ENCODE results near the gene PTPRR. TPM values are rescaled to one million over a fixed set of nuclear protein-coding genes. Genes with fewer than 3 reads are reported as not detected.

Gene PTPRR, protein sequence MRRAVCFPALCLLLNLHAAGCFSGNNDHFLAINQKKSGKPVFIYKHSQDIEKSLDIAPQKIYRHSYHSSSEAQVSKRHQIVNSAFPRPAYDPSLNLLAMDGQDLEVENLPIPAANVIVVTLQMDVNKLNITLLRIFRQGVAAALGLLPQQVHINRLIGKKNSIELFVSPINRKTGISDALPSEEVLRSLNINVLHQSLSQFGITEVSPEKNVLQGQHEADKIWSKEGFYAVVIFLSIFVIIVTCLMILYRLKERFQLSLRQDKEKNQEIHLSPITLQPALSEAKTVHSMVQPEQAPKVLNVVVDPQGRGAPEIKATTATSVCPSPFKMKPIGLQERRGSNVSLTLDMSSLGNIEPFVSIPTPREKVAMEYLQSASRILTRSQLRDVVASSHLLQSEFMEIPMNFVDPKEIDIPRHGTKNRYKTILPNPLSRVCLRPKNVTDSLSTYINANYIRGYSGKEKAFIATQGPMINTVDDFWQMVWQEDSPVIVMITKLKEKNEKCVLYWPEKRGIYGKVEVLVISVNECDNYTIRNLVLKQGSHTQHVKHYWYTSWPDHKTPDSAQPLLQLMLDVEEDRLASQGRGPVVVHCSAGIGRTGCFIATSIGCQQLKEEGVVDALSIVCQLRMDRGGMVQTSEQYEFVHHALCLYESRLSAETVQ
- total RNA-seq, result not detected in 2 replicates

DNA sequence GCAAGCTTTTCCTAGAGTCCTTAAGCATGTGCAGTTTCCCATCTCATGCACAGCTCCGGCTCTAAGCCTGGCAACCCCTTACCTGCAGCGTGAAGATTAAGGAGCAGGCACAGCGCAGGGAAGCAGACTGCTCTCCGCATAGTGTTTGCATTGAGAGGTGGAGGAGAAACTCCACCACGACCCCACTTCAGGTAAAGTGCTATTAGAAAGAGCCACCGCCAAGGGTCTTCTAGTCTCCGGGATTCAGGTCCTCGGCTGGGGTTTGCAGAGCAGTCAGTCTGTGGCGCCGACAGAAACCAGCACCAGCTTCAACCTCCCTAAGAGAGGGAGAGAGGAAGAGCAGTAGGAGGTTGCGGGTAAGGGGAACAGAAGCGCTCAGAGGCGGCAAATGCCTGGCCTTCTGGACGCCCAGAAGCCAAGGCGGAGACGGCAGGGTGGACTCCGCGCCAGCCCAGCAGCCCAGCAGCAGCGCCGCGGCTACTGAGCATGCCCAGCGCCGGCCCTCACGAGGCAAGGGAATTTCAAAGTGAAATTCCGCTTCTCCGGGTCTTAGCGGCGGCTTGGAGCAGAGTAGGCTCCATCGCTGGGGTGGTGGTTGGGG is at the start of gene PTPRR:
PTPRR (minus strand) TSS at position 488 of the 601 bp plus-strand sequence; CDS start at position 140, 348 bp downstream.
- intact Hi-C loops (cut with micrococcal nuclease), result no loop called here

DNA sequence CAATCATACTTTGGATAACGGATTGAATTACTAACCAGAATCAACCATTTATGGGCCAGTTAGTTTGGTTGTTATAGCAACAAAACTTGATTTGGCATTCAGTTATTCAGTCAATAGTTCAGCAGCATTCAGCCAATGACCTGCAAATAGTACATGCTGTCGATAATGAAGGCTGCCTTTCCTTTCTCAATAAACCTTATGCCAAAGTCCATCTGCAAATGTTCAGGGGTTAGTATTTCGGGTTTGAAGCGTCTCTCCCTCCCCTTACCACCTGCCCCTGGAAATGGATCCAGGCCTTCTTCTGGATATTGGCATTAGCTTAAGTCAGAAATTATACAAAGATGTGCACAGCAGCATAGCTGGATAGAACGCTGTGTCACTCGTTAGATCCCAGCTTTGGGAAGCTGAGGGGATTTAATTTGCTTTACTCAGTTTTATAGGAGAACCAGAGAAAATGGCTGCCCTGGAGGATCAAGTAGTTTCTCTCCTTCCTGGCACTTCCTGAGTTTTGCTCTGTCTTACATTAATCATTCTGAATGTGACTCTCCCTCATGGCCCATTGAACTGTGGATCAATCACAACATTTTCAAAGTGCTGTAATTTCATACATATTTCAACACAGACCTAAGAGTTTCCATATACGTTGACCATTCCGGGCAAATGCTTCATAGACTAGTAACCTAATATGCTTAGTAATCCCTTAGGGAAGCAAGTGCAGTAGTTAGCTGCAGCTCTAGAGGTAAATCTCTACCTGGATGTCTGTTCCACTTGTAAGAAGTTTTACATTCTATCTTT is 46.7 kb upstream of the PTPRR start:
- intact Hi-C loops (cut with micrococcal nuclease), result no loop called here

DNA sequence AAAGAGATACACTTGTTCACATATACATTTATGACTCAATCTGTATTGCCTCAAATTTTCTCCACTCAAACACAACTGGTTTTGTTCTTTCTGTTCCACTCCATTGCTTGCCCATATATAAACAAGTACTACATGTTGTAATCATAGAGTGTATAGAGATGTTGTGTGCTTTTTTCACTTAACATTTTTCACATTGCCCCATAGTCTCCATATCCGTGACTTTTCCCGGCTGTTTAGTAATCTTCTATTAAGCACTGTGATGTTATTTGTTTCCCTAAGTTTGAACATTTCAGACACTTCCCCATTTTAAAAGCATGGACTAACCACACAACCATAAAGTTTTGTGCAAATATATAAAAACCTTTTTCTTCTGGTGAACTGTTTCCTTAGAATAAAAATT is 45.5 kb upstream of the PTPRR start:
- intact Hi-C loops (cut with micrococcal nuclease), result no loop called here

DNA sequence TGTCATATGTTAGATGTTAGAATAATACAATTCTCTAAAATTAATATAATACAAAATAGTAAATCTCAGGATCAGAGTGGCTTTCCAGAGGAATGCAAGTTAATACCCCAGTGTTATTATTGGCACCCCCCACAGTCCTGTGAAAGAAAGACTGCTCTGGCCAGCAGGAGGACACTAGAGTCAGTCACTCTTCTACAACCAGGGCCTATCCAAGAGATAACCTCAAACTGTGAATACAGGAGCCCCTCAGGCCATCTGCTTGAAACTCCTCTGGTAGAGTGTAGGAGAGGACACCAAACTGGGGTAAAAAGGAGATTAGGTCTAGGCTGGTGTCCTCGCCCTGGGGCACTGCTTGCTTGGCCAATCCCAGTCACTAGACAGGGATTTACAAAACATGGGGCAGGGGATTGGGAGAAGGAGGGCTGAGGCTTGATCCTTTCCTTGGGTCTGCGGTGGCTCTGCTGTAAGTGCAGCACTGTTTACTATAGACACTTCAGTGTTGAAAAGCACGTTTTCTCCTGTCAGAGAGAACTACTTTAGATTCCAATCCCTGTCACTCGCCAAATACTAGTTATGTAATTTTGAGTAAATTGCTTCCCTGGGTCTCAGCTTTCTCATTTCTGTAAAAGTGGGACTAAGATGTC is 44.5 kb upstream of the PTPRR start:
- intact Hi-C loops (cut with micrococcal nuclease), result no loop called here

DNA sequence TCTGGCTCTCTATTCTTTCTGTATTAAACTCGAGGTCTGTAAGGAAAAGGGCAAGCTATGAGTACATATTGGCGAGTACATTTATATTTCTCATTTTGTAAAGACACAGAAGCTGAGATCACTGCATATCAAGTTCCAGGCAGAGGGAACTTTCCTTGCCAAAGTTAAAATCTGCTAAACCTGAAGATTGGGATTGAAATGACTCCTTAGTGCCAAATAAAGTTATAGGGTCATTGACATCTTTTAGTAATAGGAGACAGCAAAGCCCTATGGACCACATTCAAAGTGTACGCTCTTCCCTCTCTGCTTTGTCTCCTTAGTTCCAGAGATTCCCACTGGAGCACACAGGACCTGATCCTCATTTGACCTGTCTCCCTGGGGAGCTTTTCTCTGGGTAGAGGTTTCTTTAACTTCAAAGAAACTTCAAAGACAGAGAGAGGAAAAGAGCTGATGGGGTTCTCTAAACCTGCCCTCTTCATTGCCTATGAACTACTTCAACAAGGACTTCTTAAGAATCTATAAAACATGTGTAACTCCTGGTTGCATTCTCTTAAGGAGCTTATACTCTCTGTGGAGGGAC is 42.6 kb upstream of the PTPRR start:
- intact Hi-C loops (cut with micrococcal nuclease), result no loop called here

DNA sequence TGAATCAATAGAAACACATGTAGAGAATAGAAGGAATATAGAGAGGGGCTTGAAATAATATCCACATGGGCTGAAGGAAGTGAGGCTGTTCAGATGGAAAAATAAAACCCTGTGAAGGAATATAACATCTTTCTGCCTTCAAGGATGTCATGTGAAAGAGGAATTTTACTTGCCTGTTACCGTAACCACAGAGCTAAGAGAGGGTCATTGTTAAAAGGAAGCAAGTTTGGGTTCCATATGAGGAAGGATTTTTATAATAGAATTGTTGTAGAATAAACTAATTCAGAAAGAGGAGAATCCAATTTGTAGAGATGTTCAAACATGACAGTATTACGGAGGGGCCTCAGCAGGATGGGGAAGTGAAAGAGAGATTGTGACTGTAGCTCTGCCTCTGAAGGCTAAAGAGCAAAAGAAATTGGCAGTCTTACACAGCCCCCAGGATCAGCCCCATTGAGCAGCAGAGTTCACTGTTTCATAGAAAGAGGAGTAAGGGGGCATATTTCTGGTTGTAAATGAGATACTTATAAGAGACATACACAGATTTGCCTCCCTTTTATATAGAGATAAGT is 41.8 kb upstream of the PTPRR start:
- intact Hi-C loops (cut with micrococcal nuclease), result no loop called here

DNA sequence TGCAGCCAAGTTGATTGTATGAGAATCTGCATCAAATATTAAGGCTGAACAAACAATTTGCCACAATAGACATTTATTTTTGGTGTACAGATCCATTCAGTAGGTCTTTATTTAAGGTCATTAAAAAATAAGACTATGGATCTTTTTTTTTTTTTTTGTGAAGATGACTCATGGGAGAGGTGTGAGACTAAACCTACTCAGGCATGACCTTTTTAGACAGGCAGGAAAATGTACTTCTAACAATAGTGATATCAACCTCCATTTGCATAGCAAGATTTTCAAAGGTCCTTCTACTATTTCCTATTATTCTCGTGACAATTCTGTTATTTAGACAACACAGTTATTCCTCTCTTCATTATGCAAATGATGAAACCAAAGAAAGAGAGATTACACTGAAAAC is 39.9 kb upstream of the PTPRR start:
- intact Hi-C loops (cut with micrococcal nuclease), result no loop called here

DNA sequence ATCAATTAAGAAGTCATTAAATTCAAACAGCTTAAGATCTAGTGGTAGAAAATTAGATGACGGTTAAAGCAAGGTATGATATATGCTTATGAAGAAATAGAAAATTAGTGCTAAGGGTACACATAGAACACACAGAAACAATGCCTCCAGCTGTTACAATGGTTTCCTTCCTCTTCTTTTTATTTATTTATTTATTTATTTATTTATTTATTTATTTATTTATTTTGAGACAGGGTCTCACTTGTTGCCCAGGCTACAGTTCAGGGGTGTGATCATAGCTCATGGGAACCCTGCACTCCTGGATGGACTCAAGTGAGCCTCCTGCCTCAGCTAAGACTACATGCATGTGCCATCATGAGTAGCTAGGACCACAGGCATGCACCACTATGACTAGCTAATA is 34.9 kb upstream of the PTPRR start:
- intact Hi-C loops (cut with micrococcal nuclease), result no loop called here

DNA sequence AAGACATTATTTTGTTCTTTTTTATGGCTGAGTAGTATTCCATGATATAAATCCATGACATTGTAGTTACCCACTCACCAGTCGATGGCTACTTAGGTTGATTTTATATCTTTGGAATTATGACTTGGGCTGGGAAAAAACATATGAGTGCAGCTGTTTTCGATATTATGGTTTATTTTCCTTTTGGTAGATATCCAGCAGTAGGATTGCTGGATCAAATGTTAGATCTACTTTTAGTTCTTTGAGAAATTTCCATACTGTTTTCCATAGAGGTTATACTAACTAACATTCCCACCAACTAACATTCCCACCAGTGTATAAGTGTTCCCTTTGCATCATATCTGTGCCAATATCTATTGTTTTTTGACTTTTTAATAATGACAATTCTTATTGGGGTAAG is 29.9 kb upstream of the PTPRR start:
- intact Hi-C loops (cut with micrococcal nuclease), result no loop called here

DNA sequence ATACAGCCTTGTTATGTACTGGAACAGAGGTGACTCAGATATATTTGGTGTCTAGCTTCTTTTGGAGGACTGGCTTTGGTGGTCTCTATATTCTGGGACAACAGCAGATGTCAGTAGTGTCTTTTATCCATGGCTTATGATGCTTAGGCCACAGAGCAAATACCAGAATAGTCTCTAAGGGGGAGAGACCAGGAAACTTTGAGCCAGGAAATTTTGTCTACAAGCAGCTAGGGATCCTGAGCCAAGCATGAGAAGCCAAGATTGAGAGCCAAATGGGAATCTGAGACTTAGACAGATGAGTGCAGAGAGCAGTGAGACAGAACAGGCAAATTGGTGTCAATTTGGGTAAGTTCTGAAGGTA is 28.4 kb upstream of the PTPRR start:
- intact Hi-C loops (cut with micrococcal nuclease), result no loop called here

DNA sequence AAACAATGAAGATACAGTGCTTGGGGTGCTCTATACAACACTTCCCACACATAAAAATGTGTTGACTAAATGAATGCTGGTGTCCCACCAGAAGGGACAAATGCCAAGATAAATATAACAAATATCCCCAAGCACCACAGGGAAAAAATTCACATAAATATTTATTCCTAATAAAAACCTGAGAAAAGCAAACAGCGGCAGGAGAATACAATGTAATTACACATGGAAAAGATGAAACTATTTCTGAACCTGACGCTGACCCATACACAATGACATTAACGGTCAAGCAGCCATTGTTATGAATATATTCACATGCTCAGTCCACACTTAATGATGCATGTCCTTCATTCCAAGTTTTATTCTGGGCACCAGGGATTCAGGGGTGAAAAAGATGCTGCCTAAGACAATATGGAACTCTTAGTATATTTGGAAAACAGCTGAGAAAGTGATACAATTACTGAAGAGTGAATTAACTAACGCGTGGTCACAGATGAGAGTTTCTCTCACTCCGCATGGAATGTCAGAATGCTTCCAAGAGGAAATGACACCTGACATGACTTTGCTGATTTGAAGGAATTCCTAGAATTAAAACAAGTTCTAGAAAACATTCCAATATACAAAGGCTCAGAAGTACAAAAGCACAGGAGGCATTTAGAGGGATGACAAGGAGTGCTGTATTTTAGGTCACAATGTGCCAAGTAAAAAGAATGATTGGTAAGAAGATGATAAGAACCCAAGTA is 27.9 kb upstream of the PTPRR start:
- intact Hi-C loops (cut with micrococcal nuclease), result no loop called here

DNA sequence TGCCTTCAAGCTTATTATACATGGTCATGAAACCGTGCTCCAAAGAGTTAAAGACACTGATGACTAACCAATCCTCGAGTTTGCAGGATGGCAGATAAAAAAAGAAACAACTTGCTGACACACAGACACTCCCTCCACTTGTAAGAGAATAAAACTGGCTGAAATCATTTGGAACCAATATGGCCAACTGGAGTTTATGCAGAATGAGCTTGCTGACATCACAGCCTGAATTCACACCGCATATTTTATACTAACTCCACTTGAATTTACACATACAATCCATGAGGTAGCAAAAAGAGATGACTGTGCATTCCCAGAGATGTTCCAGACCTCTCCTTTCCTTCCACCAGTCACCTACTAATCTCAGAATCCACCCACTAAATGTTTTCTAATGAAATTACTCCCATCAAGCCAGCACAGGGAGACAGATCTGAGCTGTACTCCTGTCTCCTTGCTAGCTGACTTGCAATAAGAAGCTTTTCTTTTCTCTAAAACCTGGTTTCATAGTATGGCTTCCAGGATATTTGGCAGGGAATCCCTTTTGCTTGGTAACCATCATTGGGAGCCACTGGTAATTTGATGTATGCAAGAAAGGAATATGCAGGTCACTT is 15.8 kb upstream of the PTPRR start:
- intact Hi-C loops (cut with micrococcal nuclease), result no loop called here

DNA sequence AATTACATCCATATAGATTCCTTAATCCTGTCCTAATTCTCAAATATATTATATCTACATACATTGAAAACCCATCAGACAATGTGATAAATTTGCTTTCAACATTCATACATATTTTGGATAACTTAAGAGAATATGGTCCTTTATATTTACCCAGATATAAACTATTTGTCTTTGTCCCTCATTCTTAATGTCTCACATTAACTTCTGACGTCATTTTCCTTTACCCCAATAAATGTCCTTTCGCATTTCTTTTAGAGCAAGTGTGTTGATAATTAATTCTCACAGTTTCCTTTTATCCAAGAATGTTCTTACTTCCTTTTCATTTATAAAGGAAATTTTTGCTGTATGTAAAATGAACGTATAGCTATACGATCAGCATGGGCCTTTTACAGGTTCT is 12.6 kb upstream of the PTPRR start:
- intact Hi-C loops (cut with micrococcal nuclease), result no loop called here

DNA sequence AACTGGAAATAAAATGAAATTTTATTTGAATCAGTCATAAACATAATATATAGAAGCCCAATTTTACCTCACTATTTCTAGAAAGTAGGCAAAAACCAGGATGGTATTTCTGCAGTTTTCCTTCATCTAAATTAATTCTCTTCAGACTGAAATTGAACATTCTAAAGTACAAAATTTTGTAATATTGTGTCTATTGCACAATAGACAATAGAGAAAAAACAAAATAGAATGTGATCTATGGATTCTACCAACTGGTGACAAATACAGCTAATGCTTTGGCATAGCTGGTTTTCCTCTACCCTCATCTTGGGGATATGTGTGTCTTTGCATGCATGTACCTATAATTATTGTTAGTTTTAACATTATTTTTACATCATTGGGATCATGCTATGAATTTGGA is 8.5 kb upstream of the PTPRR start:
- intact Hi-C loops (cut with micrococcal nuclease), result no loop called here

DNA sequence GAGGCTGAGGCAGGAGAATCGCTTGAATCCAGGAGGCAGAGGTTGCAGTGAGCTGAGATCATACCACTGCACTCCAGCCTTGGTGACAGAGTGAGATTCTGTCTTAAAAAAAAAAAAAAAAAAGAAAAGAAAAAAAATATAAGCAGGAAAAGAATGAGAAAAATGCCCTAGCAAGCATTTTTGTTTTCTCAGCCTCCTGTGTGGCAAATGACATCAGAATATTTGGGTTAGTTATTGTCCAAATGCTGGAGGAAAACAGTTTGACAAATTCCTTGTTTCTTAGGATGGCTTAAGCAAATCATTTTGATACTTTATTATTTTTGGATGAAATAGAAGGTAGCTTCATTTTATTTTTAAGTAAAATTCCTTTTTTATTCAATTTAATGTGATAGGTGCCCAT is 7.5 kb upstream of the PTPRR start:
- intact Hi-C loops (cut with micrococcal nuclease), result no loop called here

DNA sequence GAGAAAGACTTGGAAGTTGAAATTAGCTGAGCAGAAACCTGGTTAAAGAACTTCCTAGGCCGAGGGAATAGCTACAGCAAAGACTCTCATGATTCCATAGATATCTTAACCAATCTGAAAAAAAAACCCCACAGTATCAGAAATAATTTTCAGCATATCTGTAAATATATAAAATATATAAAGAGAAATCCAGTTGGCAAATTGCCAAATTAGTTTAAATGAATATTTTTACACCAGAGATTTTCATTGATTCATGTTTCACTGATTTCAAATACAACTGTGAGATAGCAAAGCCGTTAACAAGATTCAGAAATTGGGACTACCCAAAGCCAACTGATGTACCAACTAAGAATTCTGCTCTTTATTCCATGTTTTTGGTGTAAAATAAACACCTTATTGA is 6.8 kb upstream of the PTPRR start:
- intact Hi-C loops (cut with micrococcal nuclease), result no loop called here

DNA sequence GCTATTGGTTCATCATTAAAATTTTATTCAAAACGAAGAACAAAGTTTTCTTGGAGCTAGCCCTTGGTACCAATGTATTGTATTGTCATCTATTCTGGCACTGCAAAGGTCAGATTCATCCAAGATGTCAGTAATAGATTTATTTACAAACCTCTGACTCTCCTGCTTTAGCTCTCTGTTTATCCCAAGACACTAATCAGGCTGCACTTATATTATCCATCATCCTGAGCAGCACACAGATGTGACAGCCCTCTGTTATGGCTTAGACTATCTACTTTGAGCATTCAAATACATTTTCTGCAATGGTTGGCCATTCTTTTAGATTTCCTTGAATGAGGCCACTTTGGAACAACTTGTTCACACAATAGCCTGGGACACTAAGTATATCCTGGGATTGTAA is 5.0 kb upstream of the PTPRR start:
- intact Hi-C loops (cut with micrococcal nuclease), result no loop called here

DNA sequence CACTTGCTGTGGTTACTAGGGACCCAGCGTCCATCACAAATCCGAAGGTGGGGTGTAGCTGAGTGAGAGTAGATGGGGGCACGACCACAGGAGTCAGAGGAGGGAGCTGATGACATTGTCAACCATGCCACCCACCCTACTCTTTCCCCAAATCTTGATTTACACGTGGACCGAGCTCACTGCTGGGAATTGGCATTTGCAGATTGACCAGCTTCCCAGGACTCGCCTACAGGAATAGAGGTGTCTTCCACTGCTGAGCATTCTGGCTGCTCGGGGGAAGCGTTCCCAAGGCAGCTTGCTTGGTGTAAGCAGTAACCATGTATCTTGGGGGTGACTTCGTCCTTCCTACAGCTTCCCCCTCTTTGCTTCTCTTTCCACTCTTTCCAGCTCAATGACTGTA is 353 bp upstream of the PTPRR start:
- intact Hi-C loops (cut with micrococcal nuclease), result no loop called here

DNA sequence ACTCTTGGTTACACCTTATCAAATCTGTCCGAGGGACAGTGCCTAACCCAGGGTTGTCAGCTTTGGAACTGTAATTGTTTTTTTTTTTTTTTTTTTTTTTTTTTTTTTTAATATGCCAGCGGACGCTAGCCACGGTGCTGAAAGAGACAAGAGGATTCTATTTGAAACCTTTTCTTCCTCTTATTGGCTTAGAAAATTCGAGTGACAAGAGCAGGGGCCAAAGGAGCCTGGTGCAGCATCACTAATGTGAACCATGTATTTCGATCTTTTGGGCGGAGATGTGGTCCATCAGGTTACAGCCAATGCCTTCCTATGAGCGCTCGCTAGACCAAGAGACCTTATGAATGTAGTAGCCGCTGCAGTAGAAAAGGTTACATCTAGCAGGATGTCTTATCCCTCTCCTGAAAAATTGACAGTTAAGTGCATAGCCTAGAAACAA is 922 bp downstream of the PTPRR start:
- intact Hi-C loops (cut with micrococcal nuclease), result no loop called here

DNA sequence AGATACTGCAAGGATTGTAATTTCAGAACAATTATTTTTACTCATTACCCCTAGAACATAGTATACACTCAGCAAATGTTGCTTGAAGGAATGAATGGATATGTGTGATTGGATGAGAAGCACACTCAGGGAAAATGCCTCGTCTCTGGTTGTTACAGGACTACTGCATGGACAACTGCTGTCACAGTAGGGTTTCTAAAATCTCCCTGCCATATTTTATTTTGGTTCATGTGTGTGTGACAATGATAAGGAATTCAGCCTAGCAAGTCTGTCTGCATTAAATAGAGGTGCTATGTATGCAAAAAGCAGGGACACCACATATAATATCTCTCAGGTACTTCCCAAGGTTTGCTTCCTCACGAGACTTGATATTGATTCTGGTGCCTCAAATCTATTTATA is 1.4 kb downstream of the PTPRR start:
- intact Hi-C loops (cut with micrococcal nuclease), result no loop called here

Measured in T-helper 2 cell treated with Interferon-gamma antibody and Interleukin-4, amounts not matched to agents 100 ng/mL and 5 ng/mL, for 36 hours (primary cell).